Erythroblast (primary cell): ENCODE results near the gene HSD3B7.
"Not testable (repeated sequence)": the region's sequence is repeated elsewhere in the genome, so short reads cannot be mapped to it uniquely, and the experiment has no call there.

Experiments used
- GATA1 ChIP-seq: IDR thresholded peaks from 2 replicates; pipeline ENCODE4 v1.6.1; 2011; ENCODE audit warnings: low read depth, mild to moderate bottlenecking, control low read depth, low read length, moderate library complexity
- POLR2A ChIP-seq: IDR thresholded peaks from 2 replicates; pipeline ENCODE4 v1.6.1; 2011; ENCODE audit warnings: mild to moderate bottlenecking, low read length

- TF ChIP-seq POLR2A, GATA1: not testable (repeated sequence)
Measured at GRCh38 chr16:31013292-31013691, 28.3 kb downstream of the HSD3B7 start.
